Right lobe of liver (tissue), 4 donors: ENCODE data around the gene DNAH17.

Source experiments
- CTCF ChIP-seq, 4 donors: fragments of 200-600 bp in 3 of 4; fragments of 450-650 bp in 1 of 4; IDR thresholded peaks; one replicate each; pipeline versions ENCODE4 v1.5.1 to v1.8.0; 2016 to 2022; ENCODE audit warnings: antibody characterized with exemption in 4 of 4, mild to moderate bottlenecking in 2 of 4
- POLR2A ChIP-seq: fragments of 450-650 bp; IDR thresholded peaks from one replicate; pipeline ENCODE4 v1.6.1; 2017; ENCODE audit warnings: antibody characterized with exemption, mild to moderate bottlenecking
- donor health status: DM: no; HTN: no; CAD: no.
- donor health status: DM: no; HTN: no; CAD: no.
- donor health status: DM: no; HTN: yes; CAD: no.

GRCh38 chr17:78529871-78530670 lies 47.1 kb downstream of the DNAH17 start:
- TF ChIP-seq CTCF (IDR thresholded peaks at IDR 0.05) (no peak), POLR2A (no peak)
